Measurements from ENCODE around the gene SP2. TPM values are rescaled to one million over a fixed set of nuclear protein-coding genes. Genes with fewer than 3 reads are reported as not detected.

Gene SP2
- total RNA-seq, 2 donors from 2014 or later, result 12.8 to 13.4 TPM

GRCh38 chr17:47872019-47872650 lies 23.9 kb upstream of the SP2 start:
- H3K4me3 ChIP-seq (ENCODE audit: low read length), result no peak overlapping the region
- 26 to 28% methylated on average over 5 to 27 of the region's 29 CpGs for WGBS, 2 experiments (ENCODE audit: insufficient coverage in 1 of 2, insufficient read length in 1 of 2)
- no peaks in the 10 kb centered on the region for H3K36me3 ChIP-seq (ENCODE audit: control insufficient read depth, insufficient read depth, low read length)
- H3K4me3 Mint-ChIP-seq, result peak overlapping the region; percentile 49
- H3K27ac ChIP-seq (ENCODE audit: low read depth, low read length), result no peak overlapping the region
- peaks cover 40% of the 10 kb centered on the region for H3K4me1 Mint-ChIP-seq
- TF ChIP-seq CTCF (conservative IDR thresholded peaks at IDR 0.05), result no peak
- H3K36me3 Mint-ChIP-seq (ENCODE audit: low read depth), result no peaks in the 10 kb centered on the region
- peak overlapping the region; percentile 21 for H3K27ac Mint-ChIP-seq
- no peaks in the 10 kb centered on the region for H3K9me3 Mint-ChIP-seq
- H3K9ac ChIP-seq (ENCODE audit: extremely low read depth, low read length, poor library complexity, severe bottlenecking), result no peak overlapping the region
- H3K27me3 ChIP-seq (ENCODE audit: control insufficient read depth, insufficient read depth, low read length, poor library complexity, severe bottlenecking), result peaks cover 18% of the 10 kb centered on the region
- H3K27me3 Mint-ChIP-seq (ENCODE audit: insufficient read depth), result peaks cover 61% of the 10 kb centered on the region
- H3K9me3 ChIP-seq (ENCODE audit: control insufficient read depth, low read length), result no peaks in the 10 kb centered on the region
- peaks cover 8% of the 10 kb centered on the region for H3K4me1 ChIP-seq (ENCODE audit: control insufficient read depth, insufficient read depth, low read length)
- DNase-seq, result peak; percentile 86

GRCh38 chr17:47872651-47873161 lies 23.3 kb upstream of the SP2 start:
- peaks cover 8% of the 10 kb centered on the region for H3K4me1 ChIP-seq (ENCODE audit: control insufficient read depth, insufficient read depth, low read length)
- Mint-ChIP-seq H3K27me3 (ENCODE audit: insufficient read depth) (peaks cover 57% of the 10 kb centered on the region), H3K4me3 (peak overlapping the region; percentile 49), H3K36me3 (ENCODE audit: low read depth) (no peaks in the 10 kb centered on the region), H3K4me1 (peaks cover 43% of the 10 kb centered on the region), H3K27ac (no peak overlapping the region), H3K9me3 (no peaks in the 10 kb centered on the region)
- H3K27me3 ChIP-seq (ENCODE audit: control insufficient read depth, insufficient read depth, low read length, poor library complexity, severe bottlenecking), result peaks cover 18% of the 10 kb centered on the region
- H3K4me3 ChIP-seq (ENCODE audit: low read length), result no peak overlapping the region
- WGBS, 2 experiments (ENCODE audit: insufficient coverage in 1 of 2, insufficient read length in 1 of 2), result 17 to 21% methylated on average over 9 to 15 of the region's 15 CpGs
- H3K27ac ChIP-seq (ENCODE audit: low read depth, low read length), result no peak overlapping the region
- no peaks in the 10 kb centered on the region for H3K36me3 ChIP-seq (ENCODE audit: control insufficient read depth, insufficient read depth, low read length)
- H3K9ac ChIP-seq (ENCODE audit: extremely low read depth, low read length, poor library complexity, severe bottlenecking), result no peak overlapping the region
- H3K9me3 ChIP-seq (ENCODE audit: control insufficient read depth, low read length), result no peaks in the 10 kb centered on the region
- TF ChIP-seq CTCF (conservative IDR thresholded peaks at IDR 0.05), result no peak
- peak; percentile 87 for DNase-seq

- Mint-ChIP-seq H3K27ac (no peak overlapping the region), H3K4me3 (peak overlapping the region; percentile 49), H3K27me3 (ENCODE audit: insufficient read depth) (peaks cover 50% of the 10 kb centered on the region), H3K4me1 (peaks cover 49% of the 10 kb centered on the region), H3K9me3 (no peaks in the 10 kb centered on the region), H3K36me3 (ENCODE audit: low read depth) (no peaks in the 10 kb centered on the region)
- peaks cover 18% of the 10 kb centered on the region for H3K27me3 ChIP-seq (ENCODE audit: control insufficient read depth, insufficient read depth, low read length, poor library complexity, severe bottlenecking)
- no peaks in the 10 kb centered on the region for H3K36me3 ChIP-seq (ENCODE audit: control insufficient read depth, insufficient read depth, low read length)
- H3K27ac ChIP-seq (ENCODE audit: low read depth, low read length), result no peak overlapping the region
- 57 to 68% methylated on average over 3 to 4 of the region's 4 CpGs for WGBS, 2 experiments (ENCODE audit: insufficient coverage in 1 of 2, insufficient read length in 1 of 2)
- no peak for TF ChIP-seq CTCF (conservative IDR thresholded peaks at IDR 0.05)
- no peaks in the 10 kb centered on the region for H3K9me3 ChIP-seq (ENCODE audit: control insufficient read depth, low read length)
- H3K4me3 ChIP-seq (ENCODE audit: low read length), result no peak overlapping the region
- DNase-seq, result no peak
- H3K9ac ChIP-seq (ENCODE audit: extremely low read depth, low read length, poor library complexity, severe bottlenecking), result no peak overlapping the region
- H3K4me1 ChIP-seq (ENCODE audit: control insufficient read depth, insufficient read depth, low read length), result peaks cover 8% of the 10 kb centered on the region
Observed at GRCh38 chr17:47873200-47874090, 22.6 kb upstream of the SP2 start.

Data from endodermal cell (in vitro differentiated cells).